NCI-H2029 treated with DMSO at 0.1 percent for 48 hours (cell line): Measurements from ENCODE around the gene MAPK1IP1L.
"Not testable (repeated sequence)": the region's sequence is repeated elsewhere in the genome, so short reads cannot be mapped to it uniquely, and the experiment has no call there.

ENCODE experiments used
- DNase-seq: peaks from one replicate; lab custom pipeline; 2025; lab: John Stamatoyannopoulos, UW

MAPK1IP1L gene

GRCh38 chr14:55051423-55052268, at the start of gene MAPK1IP1L:
MAPK1IP1L (plus strand) TSS chr14:55051647; CDS start chr14:55061684, 10,037 bp downstream.
- DNase-seq: peak; percentile 95

- DNase-seq: no peak
Measured at GRCh38 chr14:55005071-55005470, 46.4 kb upstream of the MAPK1IP1L start.

GRCh38 chr14:55015006-55015405, 36.4 kb upstream of the MAPK1IP1L start:
- DNase-seq: no peak

- no peak for DNase-seq
Measured at GRCh38 chr14:55019968-55020554, 31.4 kb upstream of the MAPK1IP1L start.

- not testable (repeated sequence) for DNase-seq
Measured at GRCh38 chr14:55024365-55024764, 27.1 kb upstream of the MAPK1IP1L start.

- no peak for DNase-seq
Measured at GRCh38 chr14:55025948-55026347, 25.5 kb upstream of the MAPK1IP1L start.

- DNase-seq: no peak
Measured at GRCh38 chr14:55026441-55026792, 25.0 kb upstream of the MAPK1IP1L start.

GRCh38 chr14:55026793-55027561, 24.5 kb upstream of the MAPK1IP1L start, which contains the start of the genes SOCS4 and WDHD1:
SOCS4 (plus strand) TSS chr14:55027236; CDS start chr14:55043042, 15,806 bp downstream.
WDHD1 (minus strand) TSS chr14:55027099; CDS start chr14:55026787, 312 bp downstream.
- DNase-seq: peak; percentile 86

- no peak for DNase-seq
Measured at GRCh38 chr14:55028066-55028465, 23.4 kb upstream of the MAPK1IP1L start.

GRCh38 chr14:55028476-55028875, 23.0 kb upstream of the MAPK1IP1L start:
- DNase-seq: no peak

- DNase-seq: no peak
Measured at GRCh38 chr14:55031190-55031589, 20.3 kb upstream of the MAPK1IP1L start.

GRCh38 chr14:55037995-55038394, 13.5 kb upstream of the MAPK1IP1L start:
- not testable (repeated sequence) for DNase-seq

- no peak for DNase-seq
Measured at GRCh38 chr14:55038708-55039107, 12.7 kb upstream of the MAPK1IP1L start.

GRCh38 chr14:55043528-55043927, 7.9 kb upstream of the MAPK1IP1L start:
- DNase-seq: no peak

- no peak for DNase-seq
Measured at GRCh38 chr14:55045087-55045486, 6.4 kb upstream of the MAPK1IP1L start.

- DNase-seq: no peak
Measured at GRCh38 chr14:55047301-55048053, 4.0 kb upstream of the MAPK1IP1L start.

- no peak for DNase-seq
Measured at GRCh38 chr14:55048900-55049436, 2.5 kb upstream of the MAPK1IP1L start.

GRCh38 chr14:55051165-55051422, 353 bp upstream of the MAPK1IP1L start:
- no peak for DNase-seq

- peak; percentile 38 for DNase-seq
Measured at GRCh38 chr14:55052269-55052930, 953 bp downstream of the MAPK1IP1L start.

- DNase-seq: no peak
Measured at GRCh38 chr14:55053018-55053417, 1.6 kb downstream of the MAPK1IP1L start.

- DNase-seq: no peak
Measured at GRCh38 chr14:55053500-55053899, 2.1 kb downstream of the MAPK1IP1L start.
